Natural killer cell (primary cell): ENCODE measurements around the gene MKRN1. TPM values are rescaled to one million over a fixed set of nuclear protein-coding genes. Genes with fewer than 3 reads are reported as not detected.

Experiments
- ATAC-seq, 3 donors: fragments of 150-1000 bp in 2 of 3; fragments of 200-7000 bp in 1 of 3; cut with Tn5 transposase; 1 replicate in 1 of 3; 2 replicates in 2 of 3; pipeline ENCODE4 v1.10.0; 2021; ENCODE audit warnings: mild to moderate bottlenecking in 2 of 3, moderate library complexity in 2 of 3
- DNase-seq, 2 donors: peaks; one replicate each; pipeline versions ENCODE4 v3.0.0 to v3.0.0-alpha.2; 2013 to 2021; ENCODE audit warnings: mixed read lengths in 1 of 2
- H3K27ac ChIP-seq: one replicate; pipeline ENCODE4 v1.5.1; 2013; ENCODE audit warnings: mild to moderate bottlenecking, low read length
- H3K27me3 ChIP-seq: one replicate; pipeline ENCODE4 v1.6.1; 2013; ENCODE audit warnings: low read length; ENCODE audit not compliant: control insufficient read depth, insufficient read depth
- H3K36me3 ChIP-seq: one replicate; pipeline ENCODE4 v1.6.1; 2013; ENCODE audit warnings: low read length; ENCODE audit not compliant: control insufficient read depth, insufficient read depth
- H3K4me1 ChIP-seq: one replicate; pipeline ENCODE4 v1.6.1; 2013; ENCODE audit warnings: low read length; ENCODE audit not compliant: control insufficient read depth, insufficient read depth
- H3K4me3 ChIP-seq: one replicate; pipeline ENCODE4 v1.5.1; 2013; ENCODE audit warnings: low read length
- H3K9me3 ChIP-seq: one replicate; pipeline ENCODE4 v1.6.1; 2013; ENCODE audit warnings: low read length; ENCODE audit not compliant: control insufficient read depth, insufficient read depth
- H3K27ac Mint-ChIP-seq, 2 donors: one replicate each; pipeline ENCODE4 v1.8.0; 2022; ENCODE audit warnings: mild to moderate bottlenecking in 2 of 2, mixed read lengths in 2 of 2, moderate library complexity in 1 of 2
- H3K27me3 Mint-ChIP-seq, 2 donors: one replicate each; pipeline ENCODE4 v1.8.0; 2022; ENCODE audit warnings: low read depth in 2 of 2, mixed read lengths in 2 of 2
- H3K36me3 Mint-ChIP-seq: one replicate; pipeline ENCODE4 v1.8.0; 2022; ENCODE audit warnings: mixed read lengths
- H3K4me1 Mint-ChIP-seq, 2 donors: one replicate each; pipeline ENCODE4 v1.8.0; 2022; ENCODE audit warnings: mixed read lengths in 2 of 2
- H3K4me3 Mint-ChIP-seq: one replicate; pipeline ENCODE4 v1.8.0; 2022; ENCODE audit warnings: mild to moderate bottlenecking, moderate library complexity, mixed read lengths
- H3K9me3 Mint-ChIP-seq, 2 donors: one replicate each; pipeline ENCODE4 v1.8.0; 2022; ENCODE audit warnings: mixed read lengths in 2 of 2
- WGBS: methylation state at CpG from one replicate; pipeline ENCODE4 v1.1.7; 2013; ENCODE audit warnings: missing lambda C conversion rate; ENCODE audit not compliant: insufficient coverage; 5-methylcytosine and 5-hydroxymethylcytosine counted together
- intact Hi-C: fragments of 100-400 bp; cut with micrococcal nuclease; formaldehyde crosslinking; loops from one replicate; pipeline ENCODE4 v1.14.2; 2022
- total RNA-seq, 4 donors: library from RNA; stranded (reverse); fragments of 120-200 nt in 1 of 4; gene quantifications; one replicate each; pipeline versions ENCODE4 v1.2.3 to v1.2.4, GENCODE V29; 2013 to 2022
- TF ChIP-seq, protein P1 (sequence below): fragments of 200-600 bp; IDR thresholded peaks from one replicate; pipeline ENCODE4 v1.8.0; 2022; ENCODE audit warnings: antibody characterized with exemption

The MKRN1 gene
- total RNA-seq, 3 donors from 2014 or later (not counting 1 experiment from before 2014, with no cell fraction given) = 119 to 146 (median 136) TPM

DNA sequence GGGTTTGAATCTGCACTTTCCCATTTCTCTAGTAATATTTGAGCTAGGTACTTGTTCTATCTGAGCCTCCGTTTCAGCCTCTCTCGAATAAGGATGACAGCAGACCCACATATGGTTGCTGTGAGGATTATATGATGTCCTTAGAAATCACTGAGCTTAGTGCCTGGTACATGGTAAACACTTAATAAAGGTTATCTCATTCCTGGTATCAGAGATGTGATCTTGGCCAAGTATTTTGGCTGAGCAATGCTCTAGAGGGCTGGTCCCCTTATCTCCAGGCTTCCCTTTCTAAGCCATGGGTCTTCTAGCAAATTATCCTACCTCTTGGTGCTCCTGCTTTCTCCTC lies 407 bp upstream of the MKRN1 start:
- Mint-ChIP-seq H3K4me1 (peaks cover 30 to 34% of the 10 kb centered on the region in 2 donors), H3K9me3 (no peaks in the 10 kb centered on the region), H3K36me3 (no peaks in the 10 kb centered on the region), H3K4me3 (peak overlapping the region; percentile 99), H3K27me3 (no peaks in the 10 kb centered on the region), H3K27ac (peak overlapping the region; percentile 93)
- DNase-seq (no peak), ATAC-seq (no peak)
- Histone ChIP-seq H3K4me1 (peaks cover 26% of the 10 kb centered on the region), H3K36me3 (no peaks in the 10 kb centered on the region), H3K27ac (peak overlapping the region; percentile 64), H3K4me3 (peak overlapping the region; percentile 68), H3K27me3 (no peaks in the 10 kb centered on the region), H3K9me3 (no peaks in the 10 kb centered on the region)
- TF ChIP-seq, protein P1, sequence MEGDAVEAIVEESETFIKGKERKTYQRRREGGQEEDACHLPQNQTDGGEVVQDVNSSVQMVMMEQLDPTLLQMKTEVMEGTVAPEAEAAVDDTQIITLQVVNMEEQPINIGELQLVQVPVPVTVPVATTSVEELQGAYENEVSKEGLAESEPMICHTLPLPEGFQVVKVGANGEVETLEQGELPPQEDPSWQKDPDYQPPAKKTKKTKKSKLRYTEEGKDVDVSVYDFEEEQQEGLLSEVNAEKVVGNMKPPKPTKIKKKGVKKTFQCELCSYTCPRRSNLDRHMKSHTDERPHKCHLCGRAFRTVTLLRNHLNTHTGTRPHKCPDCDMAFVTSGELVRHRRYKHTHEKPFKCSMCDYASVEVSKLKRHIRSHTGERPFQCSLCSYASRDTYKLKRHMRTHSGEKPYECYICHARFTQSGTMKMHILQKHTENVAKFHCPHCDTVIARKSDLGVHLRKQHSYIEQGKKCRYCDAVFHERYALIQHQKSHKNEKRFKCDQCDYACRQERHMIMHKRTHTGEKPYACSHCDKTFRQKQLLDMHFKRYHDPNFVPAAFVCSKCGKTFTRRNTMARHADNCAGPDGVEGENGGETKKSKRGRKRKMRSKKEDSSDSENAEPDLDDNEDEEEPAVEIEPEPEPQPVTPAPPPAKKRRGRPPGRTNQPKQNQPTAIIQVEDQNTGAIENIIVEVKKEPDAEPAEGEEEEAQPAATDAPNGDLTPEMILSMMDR = no peak
- WGBS = 3% methylated on average over 2 of the region's 2 CpGs
- intact Hi-C loops = loop anchor here (2.0 to 5.0 kb wide), 3 partner anchors 305 to 533 kb away; partner anchors contain the start of gene BRAF

DNA sequence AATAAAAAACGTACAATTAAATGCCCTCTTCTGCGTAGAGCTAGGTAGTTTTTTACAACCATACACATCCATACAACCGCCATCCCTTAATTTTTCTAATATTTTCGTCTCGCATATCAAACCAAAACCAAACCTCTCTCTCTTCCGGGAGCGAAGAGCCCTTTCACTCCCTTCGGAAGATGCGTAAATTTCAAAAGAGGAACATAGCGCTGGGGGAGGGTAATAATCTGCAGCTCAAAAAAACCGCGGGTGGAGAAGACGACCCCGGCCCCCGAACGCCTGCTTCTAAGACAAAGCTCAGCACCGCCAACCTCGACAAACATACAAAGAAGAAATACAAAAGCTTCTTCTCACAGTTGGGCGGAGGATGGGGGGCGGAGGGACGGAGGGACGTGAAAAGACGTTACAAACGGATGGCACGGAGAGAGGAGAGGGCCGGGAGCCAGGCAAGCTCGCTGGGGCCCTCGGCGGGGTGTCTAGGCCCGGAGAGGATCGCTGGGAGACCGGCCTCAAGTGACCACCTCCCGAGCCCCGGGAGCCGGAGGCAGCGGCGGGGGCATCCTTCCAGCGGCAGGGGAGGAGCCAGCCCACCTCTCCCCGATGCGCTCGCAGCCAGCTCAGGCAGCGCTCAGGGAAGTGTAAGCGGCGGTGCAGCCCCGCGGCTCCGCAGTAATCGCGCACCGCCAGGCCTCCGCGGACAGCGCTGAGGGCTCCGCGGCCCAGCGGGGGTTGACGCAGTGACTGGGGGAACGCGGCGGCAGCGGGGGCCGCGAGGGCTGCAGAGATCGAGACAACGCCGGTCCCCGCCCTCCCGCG lies 851 bp downstream of the MKRN1 start:
- ATAC-seq = peak; percentile 6 to 61 (median 39)
- Mint-ChIP-seq H3K27me3 (no peaks in the 10 kb centered on the region), H3K36me3 (no peaks in the 10 kb centered on the region)

DNA sequence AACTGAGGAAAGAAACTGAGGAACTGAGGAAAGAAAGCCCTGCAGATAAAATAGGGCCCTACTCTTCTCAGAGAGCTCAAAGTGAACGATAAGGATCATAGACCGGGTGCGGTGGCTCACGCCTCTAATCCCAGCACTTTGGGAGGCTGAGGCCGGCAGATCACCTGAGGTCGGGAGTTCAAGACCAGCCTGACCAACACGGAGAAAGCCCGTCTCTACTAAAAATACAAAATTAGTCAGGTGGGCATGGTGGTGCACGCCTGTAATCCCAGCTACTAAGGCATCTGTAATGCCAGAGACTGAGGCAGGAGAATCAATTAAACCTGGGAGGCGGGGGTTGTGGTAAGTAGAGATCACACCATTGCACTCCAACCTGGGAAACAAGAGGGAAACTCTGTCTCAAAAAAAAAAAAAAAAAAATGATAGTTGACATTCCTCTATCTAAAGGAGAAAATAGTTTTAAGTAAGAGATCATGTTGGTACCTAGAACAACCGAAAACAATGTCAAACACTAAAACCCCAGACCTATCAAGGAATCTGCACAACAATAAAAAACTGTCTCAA lies 2.5 kb downstream of the MKRN1 start:
- Histone ChIP-seq H3K27me3 (no peaks in the 10 kb centered on the region), H3K4me1 (peaks cover 26% of the 10 kb centered on the region), H3K36me3 (peaks cover 2% of the 10 kb centered on the region), H3K9me3 (no peaks in the 10 kb centered on the region), H3K27ac (peak overlapping the region; percentile 63), H3K4me3 (peak overlapping the region; percentile 7)
- whole genome bisulfite sequencing = 80% methylated on average over 10 of the region's 11 CpGs
- Mint-ChIP-seq H3K27me3 (no peaks in the 10 kb centered on the region), H3K9me3 (no peaks in the 10 kb centered on the region), H3K4me3 (peak overlapping the region; percentile 99), H3K36me3 (no peaks in the 10 kb centered on the region), H3K27ac (peak overlapping the region; percentile 93), H3K4me1 (peaks cover 32 to 35% of the 10 kb centered on the region in 2 donors)
- intact Hi-C loops = loop anchor here (5.0 kb wide), 1 partner anchor 446 kb away; the partner anchor contains the start of gene BRAF
- ATAC-seq (no peak), DNase-seq (no peak)
- TF ChIP-seq, protein P1 = no peak

More for the DNA sequence above, 851 bp downstream of the MKRN1 start:
- no peaks in the 10 kb centered on the region for H3K9me3 ChIP-seq
- peak overlapping the region; percentile 75 for H3K27ac ChIP-seq
- Mint-ChIP-seq H3K27ac (peak overlapping the region; percentile 93), H3K4me1 (peaks cover 30 to 34% of the 10 kb centered on the region in 2 donors), H3K9me3 (no peaks in the 10 kb centered on the region), H3K4me3 (peak overlapping the region; percentile 99)
- H3K4me1 ChIP-seq = peaks cover 26% of the 10 kb centered on the region
- intact Hi-C loops = loop anchor here (2.0 to 5.0 kb wide), 3 partner anchors 304 to 534 kb away; partner anchors contain the start of gene BRAF
- H3K36me3 ChIP-seq = no peaks in the 10 kb centered on the region
- no peaks in the 10 kb centered on the region for H3K27me3 ChIP-seq
- TF ChIP-seq, protein P1 = no peak
- WGBS = under 1% methylated on average over 68 of the region's 69 CpGs
- DNase-seq = peak in 1 of 2 donors; percentile 66
- peak overlapping the region; percentile 86 for H3K4me3 ChIP-seq
